ENCODE results near the gene RASGRF2. TPM values are rescaled to one million over a fixed set of nuclear protein-coding genes. Genes with fewer than 3 reads are reported as not detected.

RASGRF2 gene
- total RNA-seq, 4 donors from 2014 or later: 3.8 to 9.1 (median 5.3) TPM

DNA sequence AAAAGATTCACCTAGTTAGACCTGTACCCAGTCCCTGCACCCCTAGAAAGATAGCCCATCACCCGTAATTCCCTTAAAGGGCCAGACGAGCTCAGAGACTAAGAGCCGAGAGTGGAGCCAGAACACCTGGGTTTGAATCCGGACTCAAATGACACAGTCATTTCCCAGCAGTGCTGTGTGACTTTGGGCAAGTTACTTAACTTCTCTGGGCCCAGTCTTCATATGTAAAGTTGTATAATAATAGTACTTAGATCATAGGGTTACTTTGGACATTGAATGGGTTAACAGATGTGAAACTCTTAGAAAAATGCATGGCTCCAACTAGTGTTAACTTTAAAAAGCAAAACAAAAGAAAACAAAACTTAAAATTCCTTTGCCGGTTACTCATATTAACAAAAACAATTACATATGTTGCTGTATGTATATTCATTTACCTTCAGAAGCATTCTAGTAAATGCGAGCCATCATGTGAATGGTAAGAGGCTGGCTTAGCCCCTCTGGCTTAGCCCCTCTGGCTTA lies 40.4 kb upstream of the RASGRF2 start:
- no peaks in the 10 kb centered on the region for H3K36me3 ChIP-seq
- H3K4me3 ChIP-seq: no peak overlapping the region
- ATAC-seq: no peak
- no peaks in the 10 kb centered on the region for H3K9me3 ChIP-seq
- 60 to 88% methylated on average over 1 to 6 of the region's 6 CpGs for WGBS, 2 donors (ENCODE audit: low coverage in 1 of 2)
- H3K4me1 ChIP-seq: no peaks in the 10 kb centered on the region
- no peaks in the 10 kb centered on the region for H3K27me3 ChIP-seq
- TF ChIP-seq EP300 (IDR thresholded peaks at IDR 0.05) (no peak), POLR2A (IDR thresholded peaks at IDR 0.05) (no peak), POLR2AphosphoS5 (IDR thresholded peaks at IDR 0.05) (no peak)
- TF ChIP-seq, protein P1, sequence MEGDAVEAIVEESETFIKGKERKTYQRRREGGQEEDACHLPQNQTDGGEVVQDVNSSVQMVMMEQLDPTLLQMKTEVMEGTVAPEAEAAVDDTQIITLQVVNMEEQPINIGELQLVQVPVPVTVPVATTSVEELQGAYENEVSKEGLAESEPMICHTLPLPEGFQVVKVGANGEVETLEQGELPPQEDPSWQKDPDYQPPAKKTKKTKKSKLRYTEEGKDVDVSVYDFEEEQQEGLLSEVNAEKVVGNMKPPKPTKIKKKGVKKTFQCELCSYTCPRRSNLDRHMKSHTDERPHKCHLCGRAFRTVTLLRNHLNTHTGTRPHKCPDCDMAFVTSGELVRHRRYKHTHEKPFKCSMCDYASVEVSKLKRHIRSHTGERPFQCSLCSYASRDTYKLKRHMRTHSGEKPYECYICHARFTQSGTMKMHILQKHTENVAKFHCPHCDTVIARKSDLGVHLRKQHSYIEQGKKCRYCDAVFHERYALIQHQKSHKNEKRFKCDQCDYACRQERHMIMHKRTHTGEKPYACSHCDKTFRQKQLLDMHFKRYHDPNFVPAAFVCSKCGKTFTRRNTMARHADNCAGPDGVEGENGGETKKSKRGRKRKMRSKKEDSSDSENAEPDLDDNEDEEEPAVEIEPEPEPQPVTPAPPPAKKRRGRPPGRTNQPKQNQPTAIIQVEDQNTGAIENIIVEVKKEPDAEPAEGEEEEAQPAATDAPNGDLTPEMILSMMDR (IDR thresholded peaks at IDR 0.05): no peak
- no peak overlapping the region for H3K27ac ChIP-seq

DNA sequence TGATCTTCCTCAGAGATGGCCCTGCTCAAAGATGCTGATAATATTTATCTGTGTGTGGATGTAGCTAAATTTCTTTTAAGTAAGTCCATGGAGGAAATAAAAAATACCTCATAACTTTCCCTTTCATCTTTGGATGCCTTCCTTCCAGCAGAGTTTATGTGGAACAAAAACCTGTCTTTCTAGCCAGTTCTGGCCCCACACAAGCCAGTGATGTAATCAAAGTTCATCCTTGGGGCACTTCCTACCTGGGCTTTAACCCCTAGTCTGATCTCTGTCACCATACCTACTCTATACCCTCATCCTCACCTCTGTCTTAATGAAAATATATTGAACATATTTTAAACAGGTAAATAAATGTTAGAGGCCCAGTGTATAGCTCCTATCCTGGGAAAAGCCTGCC lies 39.8 kb upstream of the RASGRF2 start:
- no peaks in the 10 kb centered on the region for H3K36me3 ChIP-seq
- no peak for ATAC-seq
- no peak overlapping the region for H3K27ac ChIP-seq
- TF ChIP-seq, protein P1 (IDR thresholded peaks at IDR 0.05): no peak
- TF ChIP-seq POLR2A (IDR thresholded peaks at IDR 0.05) (no peak), EP300 (IDR thresholded peaks at IDR 0.05) (no peak), POLR2AphosphoS5 (IDR thresholded peaks at IDR 0.05) (no peak)
- H3K4me3 ChIP-seq: no peak overlapping the region
- H3K9me3 ChIP-seq: no peaks in the 10 kb centered on the region
- no peaks in the 10 kb centered on the region for H3K27me3 ChIP-seq
- H3K4me1 ChIP-seq: no peaks in the 10 kb centered on the region

DNA sequence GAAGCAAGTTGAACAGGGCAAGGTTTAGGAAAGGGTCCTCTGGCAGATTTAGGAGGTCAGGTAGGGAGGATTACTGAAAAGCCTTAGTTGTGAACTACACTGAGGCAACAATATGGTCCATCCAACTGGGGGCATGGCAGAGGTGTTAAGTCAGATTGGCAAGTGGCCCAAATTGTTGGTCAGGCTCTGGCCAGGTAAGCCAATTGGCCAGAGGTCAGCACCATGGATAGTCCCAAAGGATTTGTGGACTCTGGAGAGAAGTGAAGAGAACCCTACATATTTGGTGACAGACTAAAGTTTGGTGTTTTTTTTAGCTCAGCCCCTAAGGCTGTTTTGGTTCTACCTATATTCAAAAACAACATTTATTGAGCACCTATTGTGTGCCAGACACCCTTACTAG lies 39.1 kb upstream of the RASGRF2 start:
- no peak for TF ChIP-seq POLR2AphosphoS5 (IDR thresholded peaks at IDR 0.05)
- no peak for TF ChIP-seq EP300 (IDR thresholded peaks at IDR 0.05)
- no peak for TF ChIP-seq POLR2A (IDR thresholded peaks at IDR 0.05)
- TF ChIP-seq, protein P1 (IDR thresholded peaks at IDR 0.05): no peak
- Histone ChIP-seq H3K27ac (no peak overlapping the region), H3K36me3 (no peaks in the 10 kb centered on the region), H3K27me3 (no peaks in the 10 kb centered on the region), H3K9me3 (no peaks in the 10 kb centered on the region), H3K4me3 (no peak overlapping the region), H3K4me1 (no peaks in the 10 kb centered on the region)
- no peak for ATAC-seq

DNA sequence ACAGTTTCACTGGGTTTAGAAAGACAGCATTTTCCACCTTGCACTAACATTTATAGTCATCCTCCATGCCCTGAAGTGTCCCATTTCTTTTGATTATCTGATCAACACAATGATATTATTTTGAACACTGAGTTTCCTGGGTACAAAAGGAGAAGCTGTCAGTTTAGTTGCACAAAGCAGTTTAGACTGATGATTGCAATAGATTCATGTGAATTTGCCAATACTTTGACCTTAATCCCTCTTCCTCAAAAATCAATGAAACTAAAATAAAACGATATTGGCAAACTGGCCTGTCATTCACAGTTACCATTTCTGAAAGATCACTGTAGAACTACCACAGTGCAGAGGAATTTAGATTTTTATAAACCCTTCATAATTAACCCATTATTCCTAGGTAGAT lies 34.2 kb upstream of the RASGRF2 start:
- Histone ChIP-seq H3K9me3 (no peaks in the 10 kb centered on the region), H3K4me3 (no peak overlapping the region), H3K36me3 (no peaks in the 10 kb centered on the region), H3K4me1 (no peaks in the 10 kb centered on the region), H3K27ac (no peak overlapping the region), H3K27me3 (no peaks in the 10 kb centered on the region)
- 67 to 80% methylated on average over 1 of the region's 1 CpG for WGBS, 2 donors (ENCODE audit: low coverage in 1 of 2)
- ATAC-seq: no peak
- no peak for TF ChIP-seq POLR2AphosphoS5 (IDR thresholded peaks at IDR 0.05)
- no peak for TF ChIP-seq EP300 (IDR thresholded peaks at IDR 0.05)
- TF ChIP-seq POLR2A (IDR thresholded peaks at IDR 0.05): no peak
- TF ChIP-seq, protein P1 (IDR thresholded peaks at IDR 0.05): no peak

DNA sequence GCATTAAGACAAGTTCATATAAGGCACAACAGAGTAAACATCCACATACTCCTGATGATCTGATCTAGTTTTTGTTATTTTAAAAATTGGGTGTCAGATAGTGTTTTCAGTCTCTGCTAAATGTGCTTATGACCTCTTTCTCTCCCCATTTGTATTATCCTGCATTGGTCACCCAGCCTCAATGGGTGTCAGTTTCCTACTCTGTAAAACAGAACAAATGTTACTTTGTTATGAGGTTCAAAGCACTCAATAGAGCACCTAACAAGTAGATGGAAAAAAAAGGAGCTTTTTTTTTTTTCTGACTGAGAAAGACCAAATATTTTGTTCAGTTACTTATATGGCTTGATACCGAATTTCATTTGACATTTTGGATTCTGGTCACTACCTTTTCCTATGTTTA lies 33.6 kb upstream of the RASGRF2 start:
- WGBS, 2 donors (ENCODE audit: low coverage in 1 of 2): 73 to 80% methylated on average over 1 of the region's 1 CpG
- H3K4me1 ChIP-seq: no peaks in the 10 kb centered on the region
- TF ChIP-seq, protein P1 (IDR thresholded peaks at IDR 0.05): no peak
- TF ChIP-seq POLR2AphosphoS5 (IDR thresholded peaks at IDR 0.05) (no peak), EP300 (IDR thresholded peaks at IDR 0.05) (no peak), POLR2A (IDR thresholded peaks at IDR 0.05) (no peak)
- no peak overlapping the region for H3K4me3 ChIP-seq
- H3K27me3 ChIP-seq: no peaks in the 10 kb centered on the region
- H3K36me3 ChIP-seq: no peaks in the 10 kb centered on the region
- no peaks in the 10 kb centered on the region for H3K9me3 ChIP-seq
- no peak for ATAC-seq
- no peak overlapping the region for H3K27ac ChIP-seq
